Measurements from ENCODE around the gene DTX1.

DNA sequence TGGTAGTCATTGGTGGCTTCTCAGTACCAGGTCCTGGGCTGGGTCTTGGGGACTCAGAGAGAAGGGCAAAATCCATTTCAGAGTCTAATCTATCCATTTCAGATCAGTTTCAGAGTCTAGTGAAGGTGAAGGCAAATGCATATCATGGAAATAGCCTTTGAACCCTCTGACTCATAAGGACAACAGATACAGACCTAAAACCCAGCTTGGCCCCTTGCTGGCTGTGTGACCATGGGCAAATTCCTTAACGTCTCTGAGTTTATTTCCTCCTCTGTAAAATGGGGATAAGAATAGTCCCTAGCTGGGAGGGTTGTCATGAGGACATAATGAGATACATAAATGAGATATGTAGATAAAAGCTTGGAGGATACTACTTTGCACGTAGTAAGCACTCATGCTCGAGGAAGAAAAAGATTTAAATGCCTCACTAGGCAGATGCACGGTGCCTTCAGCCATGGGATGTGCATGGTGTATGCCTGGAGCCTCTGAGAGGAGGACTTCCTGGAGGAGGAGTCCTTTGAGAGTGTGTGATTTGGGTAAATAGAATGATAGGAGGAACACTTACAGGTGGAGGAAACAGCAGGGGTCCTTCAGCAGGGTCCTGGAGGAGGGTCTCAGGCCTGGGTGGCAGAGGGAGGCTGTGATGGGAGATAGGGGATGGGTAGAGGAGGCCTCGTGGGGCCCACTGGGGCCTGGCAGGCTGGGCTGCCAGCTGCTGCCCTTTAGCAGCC, 8.0 kb downstream of the DTX1 start:
- TF ChIP-seq IKZF1 (IDR thresholded peaks at IDR 0.05) (no peak), RFX5 (IDR thresholded peaks at IDR 0.05; ENCODE audit: low read depth, low read length) (no peak), SRF (IDR thresholded peaks at IDR 0.05; ENCODE audit: low read depth, low read length) (no peak)
- TF ChIP-seq, protein P1, sequence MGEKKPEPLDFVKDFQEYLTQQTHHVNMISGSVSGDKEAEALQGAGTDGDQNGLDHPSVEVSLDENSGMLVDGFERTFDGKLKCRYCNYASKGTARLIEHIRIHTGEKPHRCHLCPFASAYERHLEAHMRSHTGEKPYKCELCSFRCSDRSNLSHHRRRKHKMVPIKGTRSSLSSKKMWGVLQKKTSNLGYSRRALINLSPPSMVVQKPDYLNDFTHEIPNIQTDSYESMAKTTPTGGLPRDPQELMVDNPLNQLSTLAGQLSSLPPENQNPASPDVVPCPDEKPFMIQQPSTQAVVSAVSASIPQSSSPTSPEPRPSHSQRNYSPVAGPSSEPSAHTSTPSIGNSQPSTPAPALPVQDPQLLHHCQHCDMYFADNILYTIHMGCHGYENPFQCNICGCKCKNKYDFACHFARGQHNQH (CRISPR knock-in tag; IDR thresholded peaks at IDR 0.05), result no peak

Data from HepG2 (cell line).